ENCODE measurements around the gene CORT. TPM values are rescaled to one million over a fixed set of nuclear protein-coding genes. Genes with fewer than 3 reads are reported as not detected.

CORT gene
- total RNA-seq, 1 donor from 2014 or later, result not detected

- Mint-ChIP-seq H3K4me3 (ENCODE audit: unreplicated experiment) (no peak overlapping the region), H3K36me3 (ENCODE audit: low read depth) (no peaks in the 10 kb centered on the region), H3K27me3 (ENCODE audit: low read depth) (no peaks in the 10 kb centered on the region), H3K27ac (ENCODE audit: unreplicated experiment) (no peak overlapping the region), H3K9me3 (ENCODE audit: low read depth) (no peaks in the 10 kb centered on the region), H3K4me1 (ENCODE audit: low read depth) (peaks cover 12% of the 10 kb centered on the region)
- TF ChIP-seq CTCF (IDR thresholded peaks at IDR 0.05), result no peak
- no peak for DNase-seq (ENCODE audit: low spot score)
These were observed 30.8 kb downstream of the CORT start for GRCh38 chr1:10480614-10481013.

GRCh38 chr1:10484521-10484920 is 34.7 kb downstream of the CORT start:
- TF ChIP-seq CTCF (IDR thresholded peaks at IDR 0.05), result no peak
- no peaks in the 10 kb centered on the region for H3K27me3 Mint-ChIP-seq (ENCODE audit: low read depth)
- no peaks in the 10 kb centered on the region for H3K36me3 Mint-ChIP-seq (ENCODE audit: low read depth)
- H3K9me3 Mint-ChIP-seq (ENCODE audit: low read depth), result no peaks in the 10 kb centered on the region
- no peak overlapping the region for H3K27ac Mint-ChIP-seq (ENCODE audit: unreplicated experiment)
- H3K4me3 Mint-ChIP-seq (ENCODE audit: unreplicated experiment), result no peak overlapping the region
- no peaks in the 10 kb centered on the region for H3K4me1 Mint-ChIP-seq (ENCODE audit: low read depth)
- no peak for DNase-seq (ENCODE audit: low spot score)

- no peak for DNase-seq (ENCODE audit: low spot score)
- H3K36me3 Mint-ChIP-seq (ENCODE audit: low read depth), result no peaks in the 10 kb centered on the region
- H3K4me3 Mint-ChIP-seq (ENCODE audit: unreplicated experiment), result no peak overlapping the region
- no peak overlapping the region for H3K27ac Mint-ChIP-seq (ENCODE audit: unreplicated experiment)
- peaks cover 2% of the 10 kb centered on the region for H3K4me1 Mint-ChIP-seq (ENCODE audit: low read depth)
- no peak for TF ChIP-seq CTCF (IDR thresholded peaks at IDR 0.05)
- H3K27me3 Mint-ChIP-seq (ENCODE audit: low read depth), result no peaks in the 10 kb centered on the region
- H3K9me3 Mint-ChIP-seq (ENCODE audit: low read depth), result no peaks in the 10 kb centered on the region
These were observed 39.6 kb downstream of the CORT start for GRCh38 chr1:10489291-10490055.

GRCh38 chr1:10490286-10490970 is 40.6 kb downstream of the CORT start:
- DNase-seq (ENCODE audit: low spot score), result no peak
- peaks cover 11% of the 10 kb centered on the region for H3K4me1 Mint-ChIP-seq (ENCODE audit: low read depth)
- H3K4me3 Mint-ChIP-seq (ENCODE audit: unreplicated experiment), result no peak overlapping the region
- no peaks in the 10 kb centered on the region for H3K27me3 Mint-ChIP-seq (ENCODE audit: low read depth)
- H3K36me3 Mint-ChIP-seq (ENCODE audit: low read depth), result no peaks in the 10 kb centered on the region
- no peak overlapping the region for H3K27ac Mint-ChIP-seq (ENCODE audit: unreplicated experiment)
- no peaks in the 10 kb centered on the region for H3K9me3 Mint-ChIP-seq (ENCODE audit: low read depth)
- no peak for TF ChIP-seq CTCF (IDR thresholded peaks at IDR 0.05)

GRCh38 chr1:10494418-10494753 is 44.6 kb downstream of the CORT start:
- DNase-seq (ENCODE audit: low spot score), result no peak
- H3K27ac Mint-ChIP-seq (ENCODE audit: unreplicated experiment), result peak overlapping the region; percentile 24
- H3K4me3 Mint-ChIP-seq (ENCODE audit: unreplicated experiment), result no peak overlapping the region
- no peaks in the 10 kb centered on the region for H3K27me3 Mint-ChIP-seq (ENCODE audit: low read depth)
- TF ChIP-seq CTCF (IDR thresholded peaks at IDR 0.05), result no peak
- no peaks in the 10 kb centered on the region for H3K9me3 Mint-ChIP-seq (ENCODE audit: low read depth)
- H3K36me3 Mint-ChIP-seq (ENCODE audit: low read depth), result peaks cover 3% of the 10 kb centered on the region
- H3K4me1 Mint-ChIP-seq (ENCODE audit: low read depth), result peaks cover 13% of the 10 kb centered on the region

Measured in chondrocyte (in vitro differentiated cells).